Testis (tissue), 3 donors: ENCODE results near the gene LRRC15. TPM values are rescaled to one million over a fixed set of nuclear protein-coding genes. Genes with fewer than 3 reads are reported as not detected.

ENCODE experiments used
- DNase-seq: peaks from one replicate; pipeline ENCODE4 v3.0.0-alpha.2; 2019
- H3K27ac ChIP-seq, 2 donors: fragments of 200-600 bp; sonication (generic); one replicate each; pipeline ENCODE4 v1.5.1; 2019
- H3K27me3 ChIP-seq: fragments of 200-600 bp; sonication (generic); one replicate; pipeline ENCODE4 v1.5.1; 2019
- H3K36me3 ChIP-seq: fragments of 200-600 bp; sonication (generic); one replicate; pipeline ENCODE4 v1.5.1; 2017; ENCODE audit warnings: low read depth; ENCODE audit errors: missing control alignments
- H3K4me1 ChIP-seq: fragments of 200-600 bp; sonication (generic); one replicate; pipeline ENCODE4 v1.5.1; 2019
- H3K4me3 ChIP-seq, 2 donors: fragments of 200-600 bp; sonication (generic); one replicate each; pipeline ENCODE4 v1.5.1; 2017 to 2019
- H3K9me3 ChIP-seq: fragments of 200-600 bp; sonication (generic); one replicate; pipeline ENCODE4 v1.5.1; 2017
- POLR2A ChIP-seq: fragments of 450-650 bp; IDR thresholded peaks from one replicate; pipeline ENCODE4 v1.6.1; 2017; ENCODE audit warnings: antibody characterized with exemption, mild to moderate bottlenecking, moderate library complexity
- WGBS, 2 donors: methylation state at CpG; one replicate each; pipeline ENCODE4 v1.1.5; 2018; 5-methylcytosine and 5-hydroxymethylcytosine counted together
- intact Hi-C: fragments of 100-400 bp; cut with DNase I; formaldehyde crosslinking; loops from one replicate; pipeline ENCODE4 v1.15.1; 2023; ENCODE audit warnings: low total_unique reads
- polyA plus RNA-seq: library from polyadenylated mRNA; stranded (reverse); fragments of 350-450 nt; fragmentation: Illumina TruSeq; extraction: RNeasy Lipid Tissue Mini Kit (QIAGEN cat#74804); gene quantifications from one replicate; pipeline ENCODE4 v1.2.3, GENCODE V29; 2014; ENCODE audit warnings: low read depth, low replicate concordance; ENCODE audit not compliant: insufficient read depth
- total RNA-seq, 2 donors: library from RNA; depleted of rRNA; stranded (reverse); fragments of >200 nt; gene quantifications; one replicate each; pipeline ENCODE4 v1.2.3, GENCODE V29; 2016
- TF ChIP-seq, protein P1 (sequence below), 3 experiments: fragments of 450-650 bp in 2 of 3; fragments of 200-600 bp in 1 of 3; sonication (generic) in 1 of 3; IDR thresholded peaks; one replicate each; pipeline ENCODE4 v1.5.1; 2016 to 2019; ENCODE audit warnings: antibody characterized with exemption in 3 of 3, mild to moderate bottlenecking in 2 of 3, moderate library complexity in 1 of 3

The LRRC15 gene
- total and polyA plus RNA-seq, 3 donors from 2014 or later, result 0.06 to 0.75 TPM; not detected in 1

DNA sequence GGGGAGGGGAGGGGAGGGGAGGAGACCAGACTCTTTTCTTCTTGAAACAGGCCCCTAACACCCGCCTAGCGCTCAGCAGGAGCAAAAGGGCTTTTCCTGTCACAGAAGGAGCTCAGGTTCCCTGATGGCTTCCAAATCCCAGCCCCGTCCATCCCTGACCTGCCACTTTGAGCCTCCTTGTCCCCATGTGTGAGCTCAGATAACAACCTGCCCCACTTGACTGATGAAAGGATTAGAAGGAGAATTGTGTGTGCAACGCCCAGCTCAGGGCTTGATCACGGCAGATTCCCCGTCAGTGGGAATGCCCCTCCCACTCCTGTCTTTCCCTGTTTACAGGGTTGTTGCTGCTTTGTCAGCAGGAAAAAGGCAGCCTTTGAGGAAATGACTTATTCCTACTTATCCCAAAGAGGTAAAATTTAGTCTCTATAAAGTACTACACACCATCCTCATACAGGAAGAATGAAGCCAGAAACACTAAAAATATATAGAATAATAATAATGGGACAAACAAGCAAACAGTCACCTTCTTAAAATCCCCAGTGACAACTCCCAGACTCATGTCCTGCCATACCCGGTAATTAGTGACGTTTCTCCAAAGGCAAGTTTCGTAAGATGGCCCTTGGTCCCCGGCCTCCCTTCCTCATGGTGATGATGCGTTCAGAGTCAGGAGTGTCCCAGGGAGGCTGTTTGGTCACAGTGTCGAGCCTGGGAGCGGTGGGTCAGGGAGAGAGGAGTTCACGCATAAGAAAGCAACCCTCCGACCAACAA lies 6.1 kb upstream of the LRRC15 start:
- Histone ChIP-seq H3K27me3 (no peaks in the 10 kb centered on the region), H3K4me3 (no peak overlapping the region), H3K9me3 (no peaks in the 10 kb centered on the region), H3K4me1 (no peaks in the 10 kb centered on the region), H3K27ac (no peak overlapping the region), H3K36me3 (no peaks in the 10 kb centered on the region)
- 69 to 73% methylated on average over 15 of the region's 15 CpGs for WGBS, 2 donors
- intact Hi-C loops, result no loop called here
- no peak for DNase-seq
- TF ChIP-seq POLR2A, result no peak
- TF ChIP-seq, protein P1, sequence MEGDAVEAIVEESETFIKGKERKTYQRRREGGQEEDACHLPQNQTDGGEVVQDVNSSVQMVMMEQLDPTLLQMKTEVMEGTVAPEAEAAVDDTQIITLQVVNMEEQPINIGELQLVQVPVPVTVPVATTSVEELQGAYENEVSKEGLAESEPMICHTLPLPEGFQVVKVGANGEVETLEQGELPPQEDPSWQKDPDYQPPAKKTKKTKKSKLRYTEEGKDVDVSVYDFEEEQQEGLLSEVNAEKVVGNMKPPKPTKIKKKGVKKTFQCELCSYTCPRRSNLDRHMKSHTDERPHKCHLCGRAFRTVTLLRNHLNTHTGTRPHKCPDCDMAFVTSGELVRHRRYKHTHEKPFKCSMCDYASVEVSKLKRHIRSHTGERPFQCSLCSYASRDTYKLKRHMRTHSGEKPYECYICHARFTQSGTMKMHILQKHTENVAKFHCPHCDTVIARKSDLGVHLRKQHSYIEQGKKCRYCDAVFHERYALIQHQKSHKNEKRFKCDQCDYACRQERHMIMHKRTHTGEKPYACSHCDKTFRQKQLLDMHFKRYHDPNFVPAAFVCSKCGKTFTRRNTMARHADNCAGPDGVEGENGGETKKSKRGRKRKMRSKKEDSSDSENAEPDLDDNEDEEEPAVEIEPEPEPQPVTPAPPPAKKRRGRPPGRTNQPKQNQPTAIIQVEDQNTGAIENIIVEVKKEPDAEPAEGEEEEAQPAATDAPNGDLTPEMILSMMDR (IDR thresholded peaks at IDR 0.05), result no peak

DNA sequence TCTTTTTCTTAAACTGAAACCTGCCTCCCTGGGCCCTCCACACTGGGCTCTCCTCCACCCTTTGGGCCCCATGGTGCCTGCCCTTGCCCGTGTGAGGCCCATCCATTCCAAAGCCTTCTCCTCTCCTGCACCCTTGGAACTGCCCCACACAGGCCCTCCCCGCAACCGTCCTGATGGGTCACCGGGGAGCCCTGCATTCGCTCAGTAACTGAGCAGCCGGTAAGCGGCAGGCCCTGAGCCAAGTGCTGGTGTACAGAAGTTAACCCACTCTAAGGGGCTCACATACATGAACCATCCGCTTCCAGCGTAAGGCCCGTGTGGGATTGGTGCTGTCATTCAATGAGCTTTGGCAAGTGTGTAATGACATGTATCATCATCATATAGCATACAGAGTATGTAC lies 5.4 kb upstream of the LRRC15 start:
- H3K4me1 ChIP-seq, result no peaks in the 10 kb centered on the region
- H3K36me3 ChIP-seq, result no peaks in the 10 kb centered on the region
- intact Hi-C loops, result no loop called here
- H3K27ac ChIP-seq, result no peak overlapping the region
- no peak for DNase-seq
- H3K9me3 ChIP-seq, result no peaks in the 10 kb centered on the region
- WGBS, 2 donors, result 78 to 85% methylated on average over 5 to 10 of the region's 10 CpGs
- H3K27me3 ChIP-seq, result no peaks in the 10 kb centered on the region
- TF ChIP-seq POLR2A, result no peak
- TF ChIP-seq, protein P1 (IDR thresholded peaks at IDR 0.05), result no peak
- no peak overlapping the region for H3K4me3 ChIP-seq

DNA sequence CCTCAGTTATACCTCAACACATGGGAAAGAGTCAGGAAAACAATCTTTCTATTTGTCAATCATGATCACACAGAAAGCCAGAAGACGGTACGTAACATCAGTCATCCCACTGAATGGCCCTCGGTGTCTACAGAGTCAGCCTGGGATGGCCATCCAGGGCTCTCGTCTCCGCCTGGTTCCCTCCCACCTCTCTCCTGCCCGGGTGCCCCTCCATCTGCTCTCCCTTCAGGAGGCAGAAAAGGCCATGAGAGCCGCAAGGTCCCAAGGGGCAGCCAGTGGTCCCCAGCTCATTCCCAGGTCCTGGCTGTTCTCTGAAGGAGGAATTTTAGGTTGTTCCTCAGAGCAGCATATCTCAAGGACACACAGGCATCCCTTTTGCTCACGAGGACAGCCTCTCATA lies 4.4 kb upstream of the LRRC15 start:
- DNase-seq, result no peak
- Histone ChIP-seq H3K4me1 (no peaks in the 10 kb centered on the region), H3K36me3 (no peaks in the 10 kb centered on the region), H3K4me3 (no peak overlapping the region), H3K27ac (no peak overlapping the region), H3K27me3 (no peaks in the 10 kb centered on the region), H3K9me3 (no peaks in the 10 kb centered on the region)
- intact Hi-C loops, result no loop called here
- no peak for TF ChIP-seq POLR2A
- TF ChIP-seq, protein P1 (IDR thresholded peaks at IDR 0.05), result no peak
- WGBS, 2 donors, result 63 to 73% methylated on average over 7 to 8 of the region's 8 CpGs

DNA sequence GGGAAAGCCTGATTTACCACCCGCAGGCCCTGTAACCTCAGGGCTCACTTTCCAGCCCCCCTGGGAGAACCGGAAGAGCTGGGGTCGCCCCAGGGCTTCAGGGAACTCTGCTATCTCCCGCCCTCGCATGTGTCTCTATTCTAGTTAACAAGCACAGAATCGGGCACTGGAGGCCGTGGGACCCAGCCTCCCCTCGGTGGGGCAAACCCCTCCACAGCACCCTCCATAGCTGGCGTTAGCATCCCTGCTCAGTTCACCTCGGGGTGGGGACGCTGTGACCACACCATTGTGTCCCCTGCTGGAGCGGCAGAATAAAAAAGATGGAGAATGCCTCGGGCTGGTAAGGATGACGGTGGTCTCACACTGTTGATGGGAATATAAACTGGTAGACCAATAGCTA lies 3.5 kb upstream of the LRRC15 start:
- H3K9me3 ChIP-seq, result no peaks in the 10 kb centered on the region
- H3K4me1 ChIP-seq, result no peaks in the 10 kb centered on the region
- H3K27me3 ChIP-seq, result no peaks in the 10 kb centered on the region
- no peak overlapping the region for H3K4me3 ChIP-seq
- no peak overlapping the region for H3K27ac ChIP-seq
- H3K36me3 ChIP-seq, result no peaks in the 10 kb centered on the region
- intact Hi-C loops, result no loop called here
- TF ChIP-seq, protein P1 (IDR thresholded peaks at IDR 0.05), result no peak
- WGBS, 2 donors, result 86 to 88% methylated on average over 7 to 14 of the region's 14 CpGs
- DNase-seq, result no peak

DNA sequence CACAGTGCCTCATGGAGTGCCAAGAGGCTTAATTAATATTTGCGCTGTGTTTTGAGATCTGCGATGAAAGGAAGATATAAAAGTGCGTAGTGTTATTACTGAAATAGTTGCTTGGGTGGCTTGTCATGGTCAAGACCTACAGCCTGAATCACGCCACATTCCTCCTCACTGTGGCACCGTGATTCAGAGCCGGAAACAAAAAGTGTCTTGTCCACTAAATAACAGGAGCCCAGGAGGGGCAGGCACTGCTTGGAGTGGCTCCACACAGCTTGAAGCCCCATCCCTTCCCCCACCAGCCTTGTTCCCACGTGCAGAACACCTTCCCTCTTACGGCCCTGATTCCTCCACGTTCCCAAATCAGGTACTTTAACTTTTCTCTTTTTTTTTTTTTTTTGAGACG lies 1.2 kb upstream of the LRRC15 start:
- H3K27me3 ChIP-seq, result no peaks in the 10 kb centered on the region
- no peaks in the 10 kb centered on the region for H3K4me1 ChIP-seq
- no peak overlapping the region for H3K27ac ChIP-seq
- no peak overlapping the region for H3K4me3 ChIP-seq
- no peak for DNase-seq
- intact Hi-C loops, result no loop called here
- H3K36me3 ChIP-seq, result no peaks in the 10 kb centered on the region
- H3K9me3 ChIP-seq, result no peaks in the 10 kb centered on the region
- 85 to 89% methylated on average over 10 of the region's 10 CpGs for WGBS, 2 donors
- TF ChIP-seq, protein P1 (IDR thresholded peaks at IDR 0.05), result no peak
- TF ChIP-seq POLR2A, result no peak
